Fibroblast of skin of scalp (primary cell): ENCODE measurements around the gene HERPUD1.
A peak's percentile ranks its signal among the peaks of the same experiment; 100 is the strongest.
"Not testable (repeated sequence)": the region's sequence is repeated elsewhere in the genome, so short reads cannot be mapped to it uniquely, and the experiment has no call there.

ENCODE experiments used
- DNase-seq: peaks from one replicate; pipeline ENCODE4 v3.0.0-alpha.2; 2013

The HERPUD1 gene

DNA sequence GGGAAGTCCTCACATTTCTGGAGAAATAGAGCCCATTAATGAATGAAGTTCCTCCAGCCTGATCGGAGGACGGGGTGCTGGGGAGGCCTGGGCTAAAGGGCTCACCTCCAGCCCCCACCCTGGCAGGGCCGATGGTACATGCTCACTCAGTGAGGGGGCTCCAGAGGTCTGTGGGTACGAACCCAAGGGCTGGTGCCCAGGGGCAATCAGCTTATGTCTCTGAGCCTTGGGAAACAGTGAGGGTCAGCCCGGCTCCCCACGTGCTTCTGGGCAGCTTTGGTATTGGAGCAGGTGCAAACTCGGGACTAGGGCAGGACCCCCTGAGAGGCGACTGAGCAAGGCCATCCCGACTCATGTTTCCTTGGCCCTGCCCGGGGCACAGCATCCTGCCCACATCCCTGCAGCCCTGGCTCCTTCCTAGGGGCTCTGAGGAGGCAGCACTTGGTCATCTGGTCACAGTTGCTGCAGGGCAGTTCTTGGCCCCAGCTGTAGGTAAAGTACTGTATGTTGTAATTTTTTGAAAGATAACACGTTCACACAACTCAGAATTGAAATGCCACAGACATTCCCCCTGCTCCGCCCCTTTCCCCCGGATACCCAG is 28.8 kb downstream of the HERPUD1 start:
- DNase-seq: no peak

DNA sequence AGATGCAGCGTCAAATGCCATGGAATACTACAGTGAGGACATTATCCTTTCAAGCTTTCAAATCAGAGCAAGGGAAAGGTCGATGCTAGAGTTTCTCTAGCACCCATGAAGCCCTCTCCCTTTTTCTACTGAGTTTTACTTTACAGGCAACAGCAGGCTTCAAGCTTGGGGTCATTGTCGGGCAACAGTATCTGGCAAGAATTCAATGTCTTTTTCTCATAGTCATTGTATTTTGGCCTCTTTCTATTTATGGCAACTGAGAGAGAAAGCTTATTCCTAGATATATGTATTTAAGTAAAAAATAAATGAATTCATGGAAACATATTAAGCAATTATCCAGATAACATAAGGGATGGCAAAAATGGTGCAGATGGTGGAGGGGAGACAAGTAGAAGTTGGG is 29.4 kb downstream of the HERPUD1 start:
- no peak for DNase-seq

DNA sequence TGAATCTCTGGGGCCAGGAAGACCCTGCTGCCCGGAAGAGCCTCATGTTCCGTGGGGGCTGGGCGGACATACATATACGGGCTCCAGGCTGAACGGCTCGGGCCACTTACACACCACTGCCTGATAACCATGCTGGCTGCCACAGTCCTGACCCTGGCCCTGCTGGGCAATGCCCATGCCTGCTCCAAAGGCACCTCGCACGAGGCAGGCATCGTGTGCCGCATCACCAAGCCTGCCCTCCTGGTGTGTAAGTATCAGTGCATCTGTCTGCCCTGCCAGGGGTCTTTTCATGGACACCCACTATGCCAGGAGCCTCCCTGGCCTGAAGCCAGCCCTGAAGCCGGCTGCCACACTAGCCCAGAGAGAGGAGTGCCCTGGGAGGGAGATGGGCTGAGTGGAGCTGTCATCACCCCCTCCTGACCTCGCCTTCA is 29.9 kb downstream of the HERPUD1 start, which contains the start of gene CETP:
Gene CETP, plus strand, starts transcription at position 100 of the 431 bp plus-strand sequence. Its CDS starts 30 bp downstream, at position 130.
- DNase-seq: no peak

DNA sequence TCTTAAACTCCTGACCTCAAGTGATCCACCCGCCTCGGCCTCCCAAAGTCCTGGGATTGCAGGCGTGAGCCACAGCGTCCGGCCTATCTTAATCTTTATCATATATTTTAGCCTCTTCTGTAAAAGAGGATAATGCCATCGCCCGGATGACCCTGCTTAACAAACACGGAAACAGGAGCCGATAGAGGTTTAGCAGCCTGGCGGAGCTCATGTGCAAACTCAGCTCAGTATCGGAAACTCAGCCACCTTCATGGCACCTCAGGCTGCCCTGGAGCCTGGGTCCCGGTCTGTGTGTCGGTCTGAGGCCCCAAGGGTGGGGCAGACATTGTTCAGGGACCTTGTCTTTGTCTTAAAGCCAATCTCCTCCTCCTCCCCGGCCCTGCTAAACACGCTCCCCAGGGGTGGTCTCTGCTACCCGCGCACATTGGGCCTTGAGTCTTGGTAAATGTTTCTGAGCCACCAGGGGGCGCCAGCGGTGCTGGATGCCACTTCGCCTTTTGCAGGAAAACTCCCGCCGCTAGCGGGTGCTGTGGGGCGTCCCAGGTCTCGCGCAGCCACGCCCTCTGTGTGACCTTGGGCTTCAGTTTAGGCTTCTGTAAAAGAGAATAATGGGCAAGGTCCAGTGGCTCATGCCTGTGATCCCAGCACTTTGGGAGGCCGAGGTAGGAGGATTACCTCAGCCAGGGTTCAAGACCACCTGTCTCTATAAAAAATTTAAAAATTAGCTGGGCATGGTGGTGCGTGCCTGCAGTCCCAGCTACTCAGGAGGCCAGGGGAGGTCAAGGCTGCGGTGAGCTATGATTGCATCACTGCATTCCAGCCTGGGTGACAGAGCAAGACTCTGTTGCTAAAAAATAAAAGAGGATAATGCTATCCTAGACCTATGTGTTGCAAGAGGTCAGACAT is 32.6 kb downstream of the HERPUD1 start:
- peak; percentile 69 for DNase-seq

DNA sequence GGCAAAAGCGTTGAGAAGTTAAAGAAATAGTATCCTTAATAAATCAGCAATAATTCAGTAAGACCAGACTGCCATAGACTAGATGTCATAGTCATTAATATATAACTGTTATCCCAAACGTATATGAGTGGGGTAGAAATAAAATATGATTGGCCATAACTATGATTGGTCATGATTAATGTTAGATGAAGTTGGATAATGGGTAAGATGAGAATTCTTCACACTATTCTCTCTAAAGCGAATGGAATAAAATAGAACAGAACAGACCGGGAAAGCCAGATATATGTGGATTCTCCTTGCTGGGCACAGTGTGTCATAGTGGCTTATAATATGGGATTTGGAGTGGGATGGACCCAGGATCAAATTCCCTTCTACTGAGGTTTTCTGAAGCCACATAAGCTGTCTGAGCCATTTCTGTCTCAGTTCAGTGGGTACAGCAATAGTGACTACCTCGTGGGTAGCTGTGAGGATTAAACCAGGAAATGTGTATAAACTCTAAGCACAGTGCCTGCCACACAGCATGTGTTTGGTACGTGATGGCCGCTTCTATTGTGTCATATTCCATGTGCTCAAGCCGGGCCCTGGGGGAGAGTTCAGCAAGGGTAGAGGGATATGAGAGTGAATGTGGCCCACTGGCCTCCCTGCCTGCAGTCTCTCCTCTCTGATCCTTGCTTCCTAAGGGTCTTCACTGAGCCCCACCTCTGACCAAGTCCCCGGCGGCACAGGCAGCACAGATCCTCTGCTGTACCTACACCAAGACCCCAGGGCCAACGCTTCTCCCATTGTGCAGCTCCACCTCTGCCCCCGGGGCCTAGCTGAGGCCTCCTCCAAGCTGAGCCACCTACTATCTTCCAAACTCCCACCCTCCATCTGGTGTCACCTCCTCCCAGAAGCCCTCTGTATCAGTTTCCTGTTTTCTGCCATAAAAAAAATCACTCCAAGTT is 33.5 kb downstream of the HERPUD1 start:
- DNase-seq: no peak

DNA sequence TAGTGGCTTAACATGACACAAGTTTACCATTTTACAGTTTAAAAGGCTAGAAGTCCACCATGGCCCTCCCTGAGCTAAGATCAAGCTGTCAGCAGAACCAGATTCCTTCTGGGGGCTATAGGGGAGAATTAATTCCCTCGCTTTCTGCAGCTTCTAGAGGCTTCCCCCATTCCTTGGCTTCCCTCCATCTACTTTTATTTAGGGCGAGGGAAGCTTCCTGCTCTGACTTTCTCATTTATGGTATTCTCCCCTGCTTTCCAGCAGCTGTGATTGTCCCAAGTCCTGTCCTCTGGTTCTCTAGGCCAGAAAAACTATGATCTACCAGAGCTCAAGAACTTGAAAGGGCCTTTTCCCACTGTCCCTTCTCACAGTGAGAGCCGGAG is 34.1 kb downstream of the HERPUD1 start:
- no peak for DNase-seq

DNA sequence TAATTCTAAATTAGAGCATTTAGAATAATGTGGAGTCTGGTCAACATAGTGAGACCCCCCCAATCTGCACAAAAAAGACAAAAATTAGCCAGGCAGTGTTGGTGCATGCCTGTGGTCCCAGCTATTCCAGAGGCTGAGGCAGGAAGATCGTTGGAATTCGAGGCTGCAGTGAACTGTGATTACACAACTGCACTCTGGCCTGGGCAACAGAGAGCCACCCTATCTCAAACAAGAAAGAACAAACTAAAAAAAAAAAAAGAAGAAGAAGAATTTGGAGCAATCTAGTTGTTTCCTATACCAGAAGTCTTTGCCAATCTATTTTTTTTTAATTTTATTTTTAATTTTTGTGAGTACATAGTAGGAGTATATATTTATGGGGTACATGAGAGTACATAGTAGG is 35.8 kb downstream of the HERPUD1 start:
- DNase-seq: peak; percentile 50

DNA sequence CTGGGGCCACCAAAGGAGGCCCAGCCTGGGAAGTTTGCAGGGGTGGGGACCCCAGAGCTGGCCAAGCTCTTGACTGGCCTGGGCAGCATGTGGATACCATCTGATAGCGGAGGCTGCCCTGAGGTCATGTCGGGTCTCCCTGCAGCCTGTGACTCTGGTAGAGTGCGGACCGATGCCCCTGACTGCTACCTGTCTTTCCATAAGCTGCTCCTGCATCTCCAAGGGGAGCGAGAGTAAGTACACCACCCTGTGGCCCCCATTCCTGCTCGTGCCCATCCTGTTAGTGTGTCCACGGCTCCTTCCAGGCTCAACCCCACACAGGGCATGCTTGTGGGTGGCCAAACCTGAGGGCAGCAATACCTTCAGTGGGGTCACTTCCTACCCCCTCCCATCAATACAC is 37.8 kb downstream of the HERPUD1 start:
- no peak for DNase-seq

DNA sequence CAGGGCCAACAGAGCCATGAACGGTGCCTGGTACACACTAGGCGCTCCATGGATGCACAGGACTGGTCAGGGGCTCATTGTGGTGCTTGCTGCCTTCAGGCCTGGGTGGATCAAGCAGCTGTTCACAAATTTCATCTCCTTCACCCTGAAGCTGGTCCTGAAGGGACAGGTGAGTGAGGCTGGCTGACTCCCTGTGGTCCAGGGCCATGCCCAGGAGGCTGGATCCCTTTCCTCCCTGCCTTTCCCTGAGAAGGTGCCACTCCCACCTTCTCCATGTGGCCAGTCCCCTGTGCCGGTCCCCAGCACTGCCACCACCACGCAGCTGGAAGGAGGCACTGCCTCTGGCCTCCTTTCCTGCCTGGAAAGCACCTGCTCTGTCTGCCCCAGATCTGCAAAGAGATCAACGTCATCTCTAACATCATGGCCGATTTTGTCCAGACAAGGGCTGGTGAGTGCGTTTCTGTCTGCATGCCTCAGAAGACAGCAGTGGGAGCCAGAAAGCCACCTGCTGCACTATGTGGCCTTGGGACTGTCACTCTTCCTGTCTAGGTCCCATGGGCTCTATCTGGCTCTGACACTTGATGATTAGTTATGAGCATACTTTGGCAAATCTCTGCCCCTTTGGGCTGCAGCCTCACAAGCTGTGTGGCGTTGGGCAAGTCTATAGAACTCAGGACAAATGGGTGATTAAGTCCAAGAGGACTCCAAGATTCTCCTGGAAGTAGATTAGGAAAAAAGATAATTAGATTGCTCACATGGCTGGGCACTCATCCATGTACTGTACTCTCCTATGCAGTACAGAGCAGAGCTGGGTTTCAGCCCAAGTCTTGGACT is 39.2 kb downstream of the HERPUD1 start:
- DNase-seq: no peak

DNA sequence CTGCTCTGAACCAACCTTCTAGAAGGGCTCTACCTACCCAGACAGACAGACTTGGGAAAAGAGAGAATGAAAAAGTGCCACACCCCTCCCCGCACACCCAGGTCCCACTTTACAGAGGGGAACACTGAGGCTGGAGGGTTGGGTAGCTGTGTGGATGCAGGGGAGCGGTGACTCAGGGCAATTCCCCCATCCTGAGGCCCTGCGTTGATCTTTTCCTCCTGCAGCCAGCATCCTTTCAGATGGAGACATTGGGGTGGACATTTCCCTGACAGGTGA is 39.8 kb downstream of the HERPUD1 start:
- DNase-seq: no peak

DNA sequence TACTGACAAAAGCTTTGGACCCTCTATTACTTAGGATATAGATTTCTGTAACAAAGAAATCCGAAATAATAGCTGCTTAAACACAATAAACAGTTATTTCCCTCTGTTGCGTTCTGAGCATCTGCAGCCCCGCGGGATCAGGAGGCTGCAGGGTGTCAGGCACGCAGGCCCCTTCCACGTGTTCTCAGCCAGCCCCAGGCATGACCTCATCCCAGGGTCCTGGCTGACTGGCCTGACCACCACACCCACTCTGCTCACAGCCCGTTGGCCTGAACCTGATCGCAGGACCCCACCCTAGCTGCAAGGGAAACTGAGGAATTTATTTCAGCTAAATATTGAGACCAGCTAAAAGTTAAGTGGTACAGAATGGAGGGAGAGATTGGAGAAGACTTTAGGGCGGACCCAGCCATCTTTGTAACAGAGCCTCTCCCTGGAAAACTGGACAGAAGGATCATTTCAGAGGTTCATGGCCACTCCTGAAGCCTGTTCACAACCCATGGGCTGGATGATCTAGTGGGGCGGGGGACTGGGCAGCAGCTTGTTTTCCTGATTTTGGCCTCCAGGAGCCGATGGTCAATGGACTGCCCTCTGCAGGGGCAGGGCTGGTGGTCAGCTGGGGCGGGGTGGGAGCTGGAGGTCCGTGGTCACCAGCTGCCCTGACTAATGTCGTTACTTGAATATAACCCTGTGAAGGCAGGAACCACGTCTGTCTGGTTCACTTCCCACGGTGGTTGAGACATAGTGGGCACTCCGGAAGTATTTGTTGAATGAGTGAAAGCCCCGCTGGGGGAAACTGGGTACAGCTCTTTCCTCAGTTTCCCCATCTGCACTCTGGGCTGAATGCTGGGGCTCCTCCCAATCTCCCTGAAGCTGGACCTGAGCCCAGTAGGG is 40.7 kb downstream of the HERPUD1 start:
- DNase-seq: no peak

DNA sequence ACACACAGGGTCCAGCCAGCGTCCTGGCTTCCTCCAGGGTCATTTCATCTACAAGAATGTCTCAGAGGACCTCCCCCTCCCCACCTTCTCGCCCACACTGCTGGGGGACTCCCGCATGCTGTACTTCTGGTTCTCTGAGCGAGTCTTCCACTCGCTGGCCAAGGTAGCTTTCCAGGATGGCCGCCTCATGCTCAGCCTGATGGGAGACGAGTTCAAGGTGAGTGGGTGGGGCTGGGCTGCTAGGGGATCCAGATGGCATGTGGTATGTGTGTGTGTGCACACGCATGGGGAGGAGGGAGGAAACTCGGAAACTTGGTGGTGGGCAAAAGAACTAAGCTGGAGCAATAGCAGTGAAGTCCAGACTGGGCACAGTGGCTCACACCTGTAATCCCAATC is 41.4 kb downstream of the HERPUD1 start:
- no peak for DNase-seq

DNA sequence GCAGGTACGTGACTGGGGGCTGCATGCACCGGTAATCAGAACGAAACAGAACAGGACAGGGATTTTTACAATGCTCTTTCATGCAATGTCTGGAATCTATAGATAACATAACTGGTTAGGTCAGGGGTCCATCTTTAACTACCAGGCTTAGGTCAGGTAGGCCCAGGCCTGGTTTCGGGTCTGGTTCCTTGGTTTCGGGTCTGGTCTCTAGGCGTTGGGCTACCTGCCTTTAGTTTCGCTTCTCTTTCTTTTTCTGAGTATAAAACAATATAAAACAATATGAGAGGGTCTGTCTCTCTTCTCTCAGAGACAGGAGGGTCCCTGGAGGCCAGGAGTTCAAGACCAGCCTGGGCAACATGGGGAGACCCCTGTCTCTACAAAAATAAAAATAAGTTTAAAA is 42.0 kb downstream of the HERPUD1 start:
- not testable (repeated sequence) for DNase-seq

DNA sequence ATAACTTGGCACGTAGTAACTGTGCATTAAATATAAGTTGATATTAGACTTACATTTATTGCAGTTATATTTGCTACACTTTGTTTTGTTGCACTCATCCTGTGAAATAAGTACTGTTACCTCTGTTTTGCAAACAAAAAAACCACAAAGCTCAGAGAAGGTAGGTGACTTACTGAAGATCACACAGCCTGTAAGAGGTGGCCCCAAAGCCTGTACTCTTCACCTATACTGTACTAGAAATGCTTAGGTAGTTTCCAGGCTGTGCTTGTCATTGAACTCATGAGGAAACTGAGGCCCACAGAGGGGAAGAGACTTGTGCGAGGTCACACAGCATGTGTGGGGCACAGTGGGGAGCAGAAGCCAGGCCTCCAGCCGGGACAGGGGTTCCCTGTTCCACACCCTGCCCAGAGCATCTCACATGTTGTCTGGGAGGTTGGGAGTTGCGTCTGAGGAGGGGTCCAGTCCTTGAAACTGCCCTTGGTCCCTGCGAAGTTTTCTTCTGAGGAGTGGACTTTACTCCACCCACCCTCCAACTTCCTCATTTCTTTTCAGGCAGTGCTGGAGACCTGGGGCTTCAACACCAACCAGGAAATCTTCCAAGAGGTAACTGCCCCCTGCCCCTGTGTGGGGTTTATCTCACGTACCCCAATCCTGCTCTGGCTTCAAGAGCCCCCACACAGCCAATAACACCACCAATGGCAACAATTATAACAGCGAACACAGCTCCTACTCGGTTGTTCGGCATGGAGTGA is 42.8 kb downstream of the HERPUD1 start:
- DNase-seq: no peak

DNA sequence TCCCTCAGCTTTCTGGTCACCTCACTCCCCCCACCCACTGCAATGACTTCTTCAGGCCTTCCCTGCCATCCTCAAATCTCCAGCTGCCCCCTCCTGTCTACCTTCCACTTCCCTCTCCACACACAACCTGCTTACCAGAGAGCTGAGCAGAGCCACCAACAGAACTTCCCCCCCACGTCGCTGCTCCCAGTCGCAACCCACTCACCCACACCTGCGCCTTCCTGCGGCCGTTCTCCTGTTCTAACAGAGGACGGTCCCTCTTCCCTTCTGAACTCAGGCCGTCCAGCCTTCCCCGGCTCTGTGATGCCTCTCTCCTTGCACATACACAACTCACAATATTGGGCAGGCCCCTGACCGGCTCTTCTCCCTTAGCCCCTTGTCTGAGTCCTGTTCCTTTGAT is 43.8 kb downstream of the HERPUD1 start:
- DNase-seq: no peak

DNA sequence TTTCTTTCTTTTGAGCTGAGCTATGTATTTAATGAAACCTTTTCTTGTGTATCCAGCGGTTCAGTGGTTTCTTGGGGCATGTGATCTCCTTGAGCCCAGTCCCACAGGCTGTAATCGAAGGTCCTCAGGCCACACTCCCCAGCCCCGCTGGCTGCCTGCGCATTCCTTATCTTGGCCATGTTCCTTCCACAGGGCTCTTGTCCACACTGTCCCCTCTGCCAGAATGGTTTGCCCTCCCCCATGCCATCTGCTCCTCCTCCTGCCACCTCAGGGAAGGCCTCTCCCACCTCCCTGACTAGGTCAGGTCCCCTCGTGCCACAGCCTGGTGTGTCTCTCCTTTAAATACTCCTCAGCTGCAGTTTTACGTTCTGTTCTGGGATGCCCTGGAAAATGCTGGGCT is 45.3 kb downstream of the HERPUD1 start:
- DNase-seq: no peak

DNA sequence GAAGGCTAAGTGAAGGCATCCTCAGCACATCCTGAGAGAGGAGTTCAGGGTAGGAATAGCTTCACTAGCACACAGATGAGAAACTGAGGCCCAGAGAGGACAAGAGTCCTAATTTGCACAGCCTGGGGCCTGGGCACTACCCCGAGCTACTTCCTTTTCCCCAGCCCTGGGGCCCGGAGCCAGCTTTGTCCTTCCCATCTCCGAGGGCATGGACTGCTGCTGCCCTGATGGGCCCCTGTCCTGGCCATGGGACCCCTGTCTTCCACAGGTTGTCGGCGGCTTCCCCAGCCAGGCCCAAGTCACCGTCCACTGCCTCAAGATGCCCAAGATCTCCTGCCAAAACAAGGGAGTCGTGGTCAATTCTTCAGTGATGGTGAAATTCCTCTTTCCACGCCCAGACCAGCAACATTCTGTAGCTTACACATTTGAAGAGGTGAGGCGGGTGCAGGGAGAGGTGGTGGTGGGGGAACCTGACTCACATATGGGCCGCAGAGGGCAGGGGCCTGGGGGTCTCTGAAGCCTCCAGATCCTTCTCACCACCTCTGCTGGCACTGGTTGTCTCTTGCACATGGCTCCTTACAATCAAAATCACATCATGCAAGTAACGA is 46.0 kb downstream of the HERPUD1 start:
- DNase-seq: no peak

DNA sequence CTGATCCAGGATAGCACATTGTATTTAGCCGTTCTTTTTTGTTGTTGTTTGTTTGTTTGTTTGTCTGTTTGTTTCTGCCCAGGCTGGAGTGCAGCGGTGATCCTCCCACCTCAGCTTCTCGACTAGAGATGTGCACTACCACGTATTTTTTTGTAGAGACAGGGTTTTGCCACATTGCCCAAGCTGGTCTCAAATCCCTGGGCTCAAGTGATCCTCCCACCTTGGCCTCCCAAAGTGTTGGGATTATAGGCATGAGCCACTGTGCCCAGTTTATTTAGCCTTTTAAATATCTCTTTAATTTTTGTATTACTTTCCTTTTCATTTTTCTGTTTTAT is 48.2 kb downstream of the HERPUD1 start:
- no peak for DNase-seq

DNA sequence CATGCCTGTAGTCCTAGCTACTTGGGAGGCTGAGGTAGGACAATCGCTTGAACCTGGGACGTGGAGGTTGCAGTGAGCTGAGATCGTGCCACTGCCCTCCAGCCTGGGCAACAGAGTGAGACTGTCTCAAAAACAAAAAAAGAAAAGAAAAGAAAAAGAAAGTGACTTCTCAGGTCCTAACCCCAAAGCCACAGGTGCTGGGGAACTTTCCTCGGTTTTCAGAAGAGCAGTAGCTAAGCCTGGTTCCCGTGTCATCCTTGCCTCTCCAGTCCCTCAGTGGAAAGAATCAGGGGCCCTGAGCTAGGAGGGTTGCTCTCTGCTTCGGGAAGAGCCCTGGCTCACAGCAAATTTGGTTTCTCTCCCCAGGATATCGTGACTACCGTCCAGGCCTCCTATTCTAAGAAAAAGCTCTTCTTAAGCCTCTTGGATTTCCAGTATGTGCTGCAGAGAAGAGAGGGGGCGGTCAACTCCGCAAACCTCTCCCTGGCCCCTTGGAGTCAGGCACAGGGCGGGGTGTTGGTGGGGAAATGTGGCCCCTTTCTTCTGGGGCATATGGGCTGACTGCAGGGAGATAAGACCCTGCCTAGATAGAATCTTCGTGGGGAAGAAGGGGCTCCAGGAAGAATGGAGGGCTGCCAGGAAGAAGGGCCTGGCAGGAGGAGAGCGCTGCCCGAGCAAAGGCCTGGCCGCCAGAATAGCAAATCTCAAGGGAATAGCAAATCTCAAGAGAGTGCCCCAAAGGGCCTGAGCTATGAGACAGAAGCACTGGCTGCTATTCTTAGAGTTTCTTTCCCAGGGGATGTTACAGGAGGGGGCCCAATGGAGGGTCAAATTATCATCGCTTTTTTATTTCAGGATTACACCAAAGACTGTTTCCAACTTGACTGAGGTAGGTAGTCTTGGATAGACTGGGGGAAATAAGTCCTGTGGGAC is 49.1 kb downstream of the HERPUD1 start:
- no peak for DNase-seq
